ENCODE data around the gene MRM2. TPM values are rescaled to one million over a fixed set of nuclear protein-coding genes. Genes with fewer than 3 reads are reported as not detected.

The MRM2 gene
- total and polyA plus RNA-seq, 10 of the 15 experiments (the other 5 are each of a cell fraction or from before 2014, with no cell fraction given) = 43.2 to 128 (median 71.4) TPM

DNA sequence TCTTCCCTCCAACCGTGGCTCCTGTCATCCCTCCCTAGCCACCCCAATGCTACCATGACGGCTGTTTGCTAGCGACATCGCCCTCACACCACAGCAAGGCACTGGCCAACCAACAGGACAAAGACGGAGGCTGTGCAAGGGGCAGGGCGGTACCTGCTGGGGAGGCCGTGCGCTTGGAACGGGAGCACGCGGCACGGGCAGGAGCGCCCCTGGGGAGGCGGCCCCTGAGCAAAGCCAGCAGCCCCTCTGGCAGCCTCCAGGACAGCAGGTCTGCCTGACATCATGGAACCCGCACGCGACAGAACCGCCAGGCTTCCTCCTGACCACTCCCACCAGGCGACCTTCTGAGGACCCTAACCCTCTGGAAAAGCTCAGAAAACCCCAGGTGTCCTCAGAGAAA, 22.0 kb downstream of the MRM2 start:
- ATAC-seq (no peak), DNase-seq (ENCODE audit: low read depth, low spot score) (no peak), FAIRE-seq (no peak)
- RAD21 ChIA-PET (ENCODE audit: unreplicated experiment) = no interaction called here
- CTCF ChIA-PET = no interaction called here
- Histone ChIP-seq H3K4me1 (ENCODE audit: control insufficient read depth, insufficient read depth, low read length) (no peaks in the 10 kb centered on the region), H3K79me2 (ENCODE audit: control insufficient read depth, insufficient read depth, low read length) (no peaks in the 10 kb centered on the region), H3K27me3 (replicated peaks in 1 of 2; ENCODE audit: control insufficient read depth in 2 of 2, insufficient read depth in 2 of 2, low read length in 1 of 2) (no peaks in the 10 kb centered on the region), H3K9ac (ENCODE audit: control insufficient read depth, insufficient read depth, low read length) (no peak overlapping the region), H3K9me3 (replicated peaks; ENCODE audit: control insufficient read depth, insufficient read depth, low read length) (no peaks in the 10 kb centered on the region), H3K4me3 (no peak overlapping the region), H4K20me1 (ENCODE audit: control insufficient read depth, insufficient read depth) (peaks cover 2% of the 10 kb centered on the region; the same call in 1 of the 2 replicates), H2AFZ (ENCODE audit: control insufficient read depth, low read depth, low read length) (no peak overlapping the region), H3K27ac (ENCODE audit: control insufficient read depth, insufficient read depth) (no peak overlapping the region), H3K4me2 (ENCODE audit: control insufficient read depth, insufficient read depth) (no peak overlapping the region), H3K36me3 (ENCODE audit: control insufficient read depth in 2 of 2, insufficient read depth in 2 of 2, low read length in 1 of 2) (peaks cover 20 to 56% of the 10 kb centered on the region in 2 experiments)
- intact Hi-C loops (cut with micrococcal nuclease; ENCODE audit: unreplicated experiment) (no loop called here), in situ Hi-C loops (cut with MboI) (no loop called here)
- no TSS peak for BruUV-seq (replicated peaks)
- SMC1A ChIA-PET (ENCODE audit: uncharacterized antibody, unreplicated experiment) = no interaction called here
- WGBS (ENCODE audit: insufficient coverage, insufficient replicate concordance, low lambda C conversion rate, missing lambda C conversion rate) = 96% methylated on average over 14 of the region's 19 CpGs
- POLR2A ChIA-PET = no interaction called here
- TF ChIP-seq CTCF (IDR thresholded peaks at IDR 0.05 in 2 of 3, conservative IDR thresholded peaks at IDR 0.05 in 1 of 3; ENCODE audit: control insufficient read depth in 2 of 3, extremely low read depth in 1 of 3, insufficient read depth in 1 of 3, low read depth in 3 of 3, low read length in 3 of 3) = no peak
- TF ChIP-seq EED (IDR thresholded peaks at IDR 0.05; ENCODE audit: low read depth) = no peak
- TF ChIP-seq MAX (IDR thresholded peaks at IDR 0.05; ENCODE audit: low read depth, low read length) = no peak
- TF ChIP-seq CHD1 (IDR thresholded peaks at IDR 0.05; ENCODE audit: low read depth, low read length) = no peak
- TF ChIP-seq HCFC1 (IDR thresholded peaks at IDR 0.05; ENCODE audit: low read length) = no peak
- no peak for TF ChIP-seq CHD4 (IDR thresholded peaks at IDR 0.05)
- TF ChIP-seq SMAD1 (IDR thresholded peaks at IDR 0.05; ENCODE audit: low read depth, partially characterized antibody) = no peak
- no peak for TF ChIP-seq REST (IDR thresholded peaks at IDR 0.05; ENCODE audit: low read depth, low read length)
- TF ChIP-seq SPI1 (IDR thresholded peaks at IDR 0.05; ENCODE audit: borderline replicate concordance, insufficient read depth, low read depth, low read length) = no peak
- no peak for TF ChIP-seq ZNF384 (IDR thresholded peaks at IDR 0.05; ENCODE audit: borderline replicate concordance, low read depth, low read length)
- no peak for TF ChIP-seq MEF2A (IDR thresholded peaks at IDR 0.05; ENCODE audit: insufficient read depth, low read depth, low read length)
- no peak for TF ChIP-seq IRF4 (IDR thresholded peaks at IDR 0.05; ENCODE audit: low read depth, low read length)
- TF ChIP-seq RB1 (IDR thresholded peaks at IDR 0.05; ENCODE audit: borderline replicate concordance) = no peak
- no peak for TF ChIP-seq PAX5 (IDR thresholded peaks at IDR 0.05; ENCODE audit: borderline replicate concordance, low read depth, low read length)
- TF ChIP-seq YBX1 (IDR thresholded peaks at IDR 0.05) = no peak
- no peak for TF ChIP-seq DPF2 (IDR thresholded peaks at IDR 0.05)
- no peak for TF ChIP-seq TARDBP (IDR thresholded peaks at IDR 0.05; ENCODE audit: borderline replicate concordance)
- TF ChIP-seq BACH1 (IDR thresholded peaks at IDR 0.05; ENCODE audit: borderline replicate concordance) = no peak
